NCI-H446 treated with DMSO at 0.1 percent for 48 hours (cell line): Measurements from ENCODE around the gene GALNT17.

ENCODE experiments used
- DNase-seq: peaks from one replicate; lab custom pipeline; 2025; lab: John Stamatoyannopoulos, UW

GALNT17 gene

DNA sequence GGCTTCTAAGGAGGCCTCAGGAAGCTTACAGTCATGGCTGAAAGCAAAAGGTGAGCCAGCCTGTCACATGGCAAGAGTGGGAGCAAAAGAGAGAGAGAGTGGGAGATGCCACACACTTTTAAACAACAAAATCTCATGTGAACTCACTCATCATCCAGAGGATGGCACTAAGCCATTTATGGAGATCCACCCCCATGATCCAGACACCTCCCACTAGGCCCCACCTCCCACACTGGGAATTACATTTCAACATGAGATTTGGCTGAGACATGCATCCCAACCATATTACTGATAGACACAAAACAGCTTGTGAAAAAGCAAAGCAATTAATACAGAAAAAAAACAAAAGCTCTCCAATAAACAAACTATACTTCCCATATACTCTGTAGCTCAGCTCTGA, 210.3 kb downstream of the GALNT17 start:
- DNase-seq = no peak

DNA sequence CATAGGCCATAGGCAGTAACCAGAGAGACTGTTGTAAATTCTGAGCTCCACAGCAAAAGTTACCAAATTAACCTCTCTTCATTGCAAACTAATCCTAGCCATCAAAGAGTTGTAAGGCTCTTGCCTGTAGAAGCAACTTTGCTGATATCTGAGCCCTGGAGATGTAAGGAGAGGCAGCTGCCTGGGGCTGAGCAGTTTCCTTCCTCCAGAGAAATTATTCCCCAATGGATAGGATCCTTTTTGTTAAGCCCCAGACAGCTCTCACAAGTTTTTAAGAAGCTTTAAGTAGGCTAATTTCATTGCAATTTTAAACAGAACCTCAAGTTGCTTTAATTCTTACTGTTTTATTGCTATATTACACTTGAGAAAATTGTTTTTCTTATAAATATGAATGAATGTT, 211.1 kb downstream of the GALNT17 start:
- no peak for DNase-seq

DNA sequence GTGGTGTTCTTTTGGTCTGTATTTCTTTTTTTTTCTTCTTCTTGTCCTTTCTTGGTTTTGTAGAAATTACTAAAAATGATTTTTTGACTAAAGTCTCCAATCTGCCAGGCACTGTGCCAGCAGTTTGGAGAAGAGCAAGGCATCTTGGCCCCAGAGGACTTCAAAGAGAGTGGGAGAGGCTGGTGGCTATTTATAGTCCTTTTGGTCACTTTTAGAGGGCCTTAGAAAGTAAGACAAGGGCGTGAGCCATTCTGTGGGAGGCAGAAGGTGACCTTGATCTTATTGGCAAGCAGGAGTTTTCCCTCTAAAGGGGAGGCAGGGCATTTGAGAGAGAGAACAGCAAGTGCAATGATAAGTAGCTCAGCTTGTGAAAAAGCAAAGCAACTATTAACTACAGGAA, 211.9 kb downstream of the GALNT17 start:
- no peak for DNase-seq

DNA sequence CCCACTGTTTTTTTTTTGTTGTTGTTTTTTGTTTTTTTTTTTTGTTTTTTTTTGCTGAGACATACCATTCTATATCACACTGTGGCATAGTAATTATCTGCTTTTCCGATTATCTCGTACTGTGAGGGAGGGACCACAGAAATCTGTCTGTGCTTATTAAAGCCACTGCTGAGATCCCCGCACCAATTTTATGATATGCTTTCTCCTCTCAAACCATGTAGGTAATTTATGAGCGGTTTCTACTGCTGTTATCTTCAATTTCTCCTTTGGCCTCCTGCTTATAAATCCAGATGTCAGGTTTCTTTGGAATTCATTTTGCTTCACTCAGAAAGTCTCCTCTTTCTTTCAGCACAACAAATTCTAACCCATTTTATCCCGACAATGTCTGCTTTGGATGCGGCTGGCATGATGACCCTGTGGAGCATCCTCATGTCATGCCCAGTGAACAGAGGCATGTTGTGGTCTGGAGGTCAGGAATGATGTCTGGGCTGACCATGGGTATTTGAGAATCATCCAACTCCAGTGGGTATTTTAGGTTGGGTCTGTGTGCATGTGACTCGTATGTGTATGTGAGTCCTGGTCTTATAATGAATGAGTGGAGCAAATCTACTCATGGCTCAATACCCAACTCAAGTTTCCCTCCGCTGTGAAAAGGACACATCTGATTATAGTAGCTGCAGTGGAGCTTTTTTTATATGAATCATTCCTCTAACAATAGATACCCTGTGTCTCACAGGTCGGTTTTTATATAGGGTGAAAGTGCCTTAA, 213.4 kb downstream of the GALNT17 start:
- no peak for DNase-seq

DNA sequence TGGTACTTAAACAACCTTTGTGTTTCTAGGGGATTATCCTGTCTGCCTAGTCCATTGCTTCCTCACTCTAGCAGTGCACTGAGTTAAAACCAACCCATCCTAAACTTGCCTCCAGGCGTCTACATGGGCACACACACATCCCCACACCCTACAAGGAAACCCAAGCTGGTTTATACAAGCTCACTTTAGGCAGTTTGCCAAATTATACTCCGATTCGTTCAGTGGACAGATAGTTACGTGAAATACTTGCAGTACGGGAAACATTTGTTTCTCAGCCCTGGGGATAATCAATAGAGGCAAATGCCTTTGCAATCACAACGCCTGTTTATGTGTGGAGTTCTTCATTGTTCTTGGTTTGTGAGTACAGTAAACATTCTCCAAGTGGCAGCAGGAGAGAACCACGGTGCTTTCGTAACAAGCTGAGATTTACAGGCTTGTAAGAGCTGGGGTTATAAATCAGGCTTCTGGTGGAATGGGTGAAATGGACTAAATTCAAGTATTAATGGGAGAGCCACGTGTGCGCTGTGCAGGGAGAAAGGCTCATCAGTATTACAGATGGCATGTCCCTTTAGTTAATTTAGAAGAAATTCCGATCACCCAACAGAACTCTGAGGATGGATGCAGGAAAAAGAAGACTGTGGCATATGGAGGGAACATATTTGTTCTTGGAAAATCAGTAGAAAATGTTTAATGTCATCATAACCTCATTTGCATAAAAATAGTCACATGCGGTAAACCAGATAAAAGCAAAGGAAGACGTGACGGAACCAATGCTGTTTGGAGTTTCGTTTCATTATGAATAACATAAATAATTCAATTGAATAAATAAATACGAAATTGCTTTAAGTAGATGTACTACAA, 217.1 kb downstream of the GALNT17 start:
- DNase-seq = no peak

DNA sequence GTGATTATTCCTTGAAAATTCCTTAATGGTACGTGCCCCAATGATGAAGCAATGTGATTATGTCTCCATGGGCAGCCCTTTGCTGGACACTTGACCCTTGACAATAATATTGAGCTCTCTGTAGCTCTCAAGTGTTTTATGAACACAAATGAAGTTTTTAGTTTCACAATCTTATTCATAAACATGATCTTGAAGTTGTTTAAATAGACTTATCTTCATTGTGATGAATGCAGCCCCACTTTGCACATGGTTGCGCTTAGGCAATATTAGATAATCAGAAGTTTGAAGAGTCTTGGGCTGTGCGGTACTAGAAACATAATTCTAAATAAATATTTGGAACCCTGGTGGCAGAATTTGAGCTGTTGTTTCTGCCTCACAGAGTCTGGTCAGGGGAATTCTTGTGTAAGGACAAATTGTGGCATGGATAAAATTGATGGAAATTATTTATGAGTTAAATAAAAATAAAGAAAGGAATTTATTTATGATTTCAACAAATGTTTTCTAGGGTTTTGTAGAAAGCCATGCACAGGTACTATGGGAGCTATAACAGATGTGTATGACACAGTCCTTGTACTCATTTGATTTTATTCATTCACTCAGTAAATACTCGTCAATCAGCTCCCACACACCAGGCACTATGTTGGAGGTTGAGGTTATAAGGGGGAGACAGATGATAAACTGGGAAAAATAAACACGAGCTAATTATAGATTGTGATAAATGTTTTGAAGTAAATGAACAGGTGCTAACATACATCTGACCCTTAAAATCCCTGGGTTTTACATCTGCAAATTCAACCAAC, 217.9 kb downstream of the GALNT17 start:
- DNase-seq = no peak

DNA sequence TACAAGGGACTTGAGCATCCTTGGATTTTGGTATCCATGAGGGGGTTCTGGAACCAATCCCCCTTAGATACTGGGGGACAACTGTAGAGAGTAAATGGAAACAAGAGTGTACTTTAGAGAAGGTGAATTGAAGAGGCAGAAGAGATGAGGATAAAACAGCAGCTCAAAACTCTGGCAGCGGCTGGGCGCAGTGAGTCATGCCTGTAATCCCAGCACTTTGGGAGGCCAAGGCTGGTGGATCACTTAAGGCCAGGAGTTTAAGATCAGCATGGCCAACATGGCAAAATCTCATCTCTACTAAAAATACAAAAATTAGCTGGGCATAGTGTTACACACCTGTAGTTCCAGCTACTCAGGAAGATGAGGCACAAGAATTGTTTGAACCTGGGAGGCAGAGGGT, 218.7 kb downstream of the GALNT17 start:
- DNase-seq = no peak

DNA sequence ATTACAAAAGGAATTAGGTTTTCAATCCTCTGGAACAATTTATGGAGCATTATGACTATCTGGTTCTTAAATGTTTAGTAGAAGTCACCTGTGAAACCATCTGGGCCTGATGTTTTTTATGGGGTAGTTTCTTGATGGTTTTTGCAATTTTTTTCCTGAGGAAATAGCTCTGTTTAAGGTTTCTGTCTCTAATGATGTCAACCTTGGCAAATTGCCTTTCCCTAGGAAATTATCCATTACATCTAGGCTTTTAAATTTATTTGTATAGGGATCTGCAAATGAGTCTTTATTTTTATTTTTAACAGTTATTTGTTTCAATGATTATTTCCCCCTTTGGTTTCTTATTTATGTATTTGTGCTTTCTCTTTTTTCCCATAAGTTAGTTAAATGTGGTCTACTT, 222.8 kb downstream of the GALNT17 start:
- no peak for DNase-seq

DNA sequence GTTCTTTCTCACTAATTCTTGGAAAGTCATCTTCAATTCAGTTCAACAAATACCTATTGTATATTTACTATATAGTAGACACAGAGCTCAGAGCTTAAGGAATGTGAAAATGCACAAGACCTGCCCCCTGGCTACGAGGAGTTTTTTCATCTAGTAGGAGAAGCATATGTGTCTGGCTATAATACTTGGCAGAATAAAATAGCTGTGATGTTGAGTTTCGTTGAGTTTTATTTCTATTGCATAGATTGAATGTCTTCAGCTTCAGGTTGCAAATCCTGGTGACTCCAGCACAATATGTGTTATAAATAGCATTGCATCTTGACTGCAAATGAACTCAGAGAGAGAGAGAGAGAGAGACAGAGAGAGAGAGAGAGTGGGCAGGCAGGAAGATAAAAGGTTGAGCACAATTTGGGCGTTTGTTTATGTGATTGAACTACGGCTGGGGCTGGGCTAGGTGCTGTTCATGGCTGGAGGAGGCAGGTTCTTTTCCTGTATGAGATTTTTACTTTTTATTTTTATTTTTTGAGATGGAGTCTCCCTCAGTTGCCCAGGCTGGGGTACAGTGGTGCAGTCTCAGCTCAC, 229.6 kb downstream of the GALNT17 start:
- no peak for DNase-seq

DNA sequence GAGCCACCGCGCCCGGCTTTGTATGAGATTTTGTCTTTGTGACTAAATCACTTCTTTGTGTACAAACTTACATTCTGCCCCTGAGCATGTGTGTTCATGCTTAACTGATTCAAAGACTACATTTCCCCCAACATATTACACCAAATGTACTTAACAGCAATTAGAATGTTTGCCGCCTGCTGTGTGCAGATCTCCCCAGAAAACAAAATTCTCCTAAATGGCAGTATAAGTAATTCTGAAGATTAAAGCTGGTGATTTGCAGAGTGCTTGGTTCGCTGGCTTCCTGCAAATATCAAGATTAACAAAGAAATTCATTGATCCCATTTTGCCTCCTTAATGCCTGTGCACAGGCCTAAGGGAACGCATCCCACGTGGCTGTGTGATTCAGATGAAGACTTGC, 230.3 kb downstream of the GALNT17 start:
- no peak for DNase-seq

DNA sequence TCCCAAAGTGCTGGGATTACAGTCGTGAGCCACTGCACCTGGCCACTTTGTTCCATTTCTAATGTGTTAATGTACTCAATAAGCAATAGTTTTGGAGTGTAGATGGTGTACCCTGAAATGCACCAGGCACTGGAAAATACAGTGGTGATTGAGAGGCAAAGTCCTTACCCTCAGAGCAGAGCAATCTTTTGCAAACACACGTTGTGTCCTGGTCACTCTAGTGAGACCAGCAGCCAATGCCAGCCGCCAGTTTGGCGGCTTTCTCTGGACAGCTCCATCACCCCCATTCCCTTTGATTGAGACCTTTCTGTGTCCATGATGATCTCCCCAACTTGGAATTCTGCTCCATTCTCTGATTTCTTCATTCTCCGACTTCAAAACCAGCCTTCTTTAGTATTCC, 231.3 kb downstream of the GALNT17 start:
- no peak for DNase-seq

DNA sequence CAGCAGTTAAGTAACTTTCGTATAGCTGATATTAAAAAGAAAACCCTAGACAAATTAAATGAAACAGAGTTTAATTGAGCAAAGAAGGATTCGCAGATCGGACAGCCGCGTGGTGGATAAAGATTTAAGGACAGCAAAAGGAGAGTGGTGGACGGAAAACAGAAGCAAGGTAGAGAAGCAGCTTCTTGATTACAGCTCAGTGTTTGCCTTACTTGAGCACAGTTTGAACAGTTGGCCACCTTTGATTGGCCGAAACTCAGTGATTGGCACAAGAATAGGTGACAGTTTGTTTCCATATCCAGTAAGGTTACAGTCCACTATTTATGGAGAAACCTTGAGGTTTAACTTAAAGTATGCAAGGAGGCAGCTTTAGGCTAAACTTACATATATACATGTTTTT, 231.7 kb downstream of the GALNT17 start:
- DNase-seq = no peak

DNA sequence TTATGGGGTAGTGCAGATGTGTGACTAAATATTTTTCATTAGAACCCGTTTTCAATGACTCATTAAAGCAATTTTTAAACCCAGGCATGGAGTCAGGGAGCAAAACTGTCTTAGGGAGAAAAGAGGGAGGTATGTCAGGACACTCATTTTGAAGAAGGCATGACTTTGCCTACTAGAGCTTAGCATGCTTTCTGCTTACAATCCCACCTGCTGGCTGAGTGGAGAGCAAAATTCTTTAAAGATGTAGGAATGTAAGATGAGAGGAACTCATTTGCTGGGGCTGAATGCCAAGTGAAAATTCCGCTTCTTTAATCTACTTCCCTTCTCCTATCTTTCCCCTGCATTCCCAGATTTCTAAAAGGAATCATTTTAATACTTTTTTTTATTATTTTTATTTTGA, 232.6 kb downstream of the GALNT17 start:
- no peak for DNase-seq

DNA sequence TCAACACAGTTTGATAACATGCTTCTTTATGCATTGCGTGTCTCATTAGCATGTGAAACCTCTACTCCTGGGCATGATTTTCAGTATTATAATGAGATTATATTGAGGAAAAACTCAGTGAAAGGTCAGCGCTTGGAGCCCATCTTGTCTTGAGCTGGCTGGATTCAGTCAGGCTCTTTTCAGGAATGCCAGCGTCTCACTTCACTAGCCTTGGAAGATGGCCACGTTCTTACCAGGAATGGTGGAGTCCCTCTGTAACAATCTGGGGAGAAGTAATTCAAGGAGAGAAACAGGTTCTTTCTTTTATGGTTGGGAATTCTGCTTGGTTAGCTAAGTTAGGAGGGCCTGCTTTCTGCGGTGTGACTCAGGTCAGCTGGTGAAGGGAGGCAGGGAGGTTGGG, 241.0 kb downstream of the GALNT17 start:
- DNase-seq = no peak

DNA sequence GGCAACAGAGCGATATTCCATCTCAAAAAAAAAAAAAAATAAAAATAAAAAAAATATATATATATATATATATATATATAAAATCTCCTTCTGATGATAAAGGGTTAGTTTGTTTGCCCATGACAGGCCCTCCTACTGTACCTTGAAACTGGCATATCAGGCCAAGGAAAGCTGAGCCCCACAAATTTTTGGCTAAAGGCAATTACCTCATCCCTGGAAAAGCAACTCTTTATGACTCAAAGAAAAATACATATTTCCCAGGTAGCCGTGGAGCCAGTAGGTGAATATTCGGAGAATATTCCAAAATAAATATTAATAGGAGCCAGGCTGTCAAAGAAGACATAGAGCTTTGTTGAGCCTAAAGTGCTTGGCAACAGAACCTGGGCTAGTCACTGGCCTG, 245.1 kb downstream of the GALNT17 start:
- DNase-seq = no peak

DNA sequence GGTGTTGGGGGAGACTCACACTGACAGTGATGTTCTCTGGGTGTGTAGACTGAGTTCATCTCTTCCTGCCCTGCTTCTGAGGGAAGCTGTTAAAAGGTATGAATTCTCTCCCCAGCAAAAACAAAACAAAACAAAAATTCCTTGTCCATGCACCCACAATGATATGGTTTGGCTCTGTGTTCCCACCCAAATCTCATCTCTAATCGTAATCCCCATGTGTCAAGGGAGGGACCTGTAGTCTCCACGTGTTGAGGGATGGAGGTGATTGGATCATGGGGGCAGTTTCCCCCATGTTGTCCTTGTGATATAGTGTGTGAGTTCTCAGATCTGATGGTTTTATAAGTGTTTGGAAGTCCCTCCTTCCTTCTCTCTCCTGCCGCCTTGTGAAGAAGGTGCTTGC, 245.5 kb downstream of the GALNT17 start:
- no peak for DNase-seq

DNA sequence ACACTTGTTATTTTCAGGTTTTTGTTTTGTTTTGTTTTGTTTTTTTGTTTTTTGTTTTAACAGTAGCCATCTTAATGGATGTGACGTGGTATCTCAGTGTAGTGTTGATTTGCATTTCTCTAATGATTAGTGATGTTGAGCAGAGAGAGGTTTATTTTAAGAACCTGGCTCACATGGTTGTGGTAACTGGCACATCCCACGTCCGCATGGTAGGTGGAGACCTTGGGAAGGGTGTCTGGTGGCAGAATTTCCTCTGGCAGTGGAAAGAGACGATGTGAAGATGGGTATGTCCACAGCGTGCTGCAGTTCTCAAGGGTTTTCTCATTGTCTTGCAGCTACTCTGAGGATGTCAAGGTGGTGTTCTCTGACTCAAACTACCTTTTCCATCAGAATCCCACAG, 252.2 kb downstream of the GALNT17 start:
- DNase-seq = no peak

DNA sequence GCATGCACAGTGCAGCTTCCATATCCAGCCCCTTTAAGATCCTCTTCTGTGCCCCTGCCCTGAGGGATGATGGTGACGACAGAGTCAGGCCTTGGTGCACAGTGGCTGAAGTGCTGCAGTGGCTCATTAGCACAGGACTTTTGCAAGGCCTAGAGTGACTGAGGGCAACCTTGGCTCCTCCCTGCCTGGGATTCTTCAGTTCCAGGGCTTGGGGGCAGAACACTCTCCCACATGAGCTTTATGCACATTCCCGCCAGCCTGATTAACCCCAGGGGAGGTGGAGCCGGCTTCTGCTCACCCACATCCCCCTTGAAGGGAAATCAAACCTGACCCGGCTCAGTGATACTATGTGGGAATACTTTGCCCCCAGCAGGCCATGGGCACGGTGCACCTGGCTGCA, 253.4 kb downstream of the GALNT17 start:
- no peak for DNase-seq

DNA sequence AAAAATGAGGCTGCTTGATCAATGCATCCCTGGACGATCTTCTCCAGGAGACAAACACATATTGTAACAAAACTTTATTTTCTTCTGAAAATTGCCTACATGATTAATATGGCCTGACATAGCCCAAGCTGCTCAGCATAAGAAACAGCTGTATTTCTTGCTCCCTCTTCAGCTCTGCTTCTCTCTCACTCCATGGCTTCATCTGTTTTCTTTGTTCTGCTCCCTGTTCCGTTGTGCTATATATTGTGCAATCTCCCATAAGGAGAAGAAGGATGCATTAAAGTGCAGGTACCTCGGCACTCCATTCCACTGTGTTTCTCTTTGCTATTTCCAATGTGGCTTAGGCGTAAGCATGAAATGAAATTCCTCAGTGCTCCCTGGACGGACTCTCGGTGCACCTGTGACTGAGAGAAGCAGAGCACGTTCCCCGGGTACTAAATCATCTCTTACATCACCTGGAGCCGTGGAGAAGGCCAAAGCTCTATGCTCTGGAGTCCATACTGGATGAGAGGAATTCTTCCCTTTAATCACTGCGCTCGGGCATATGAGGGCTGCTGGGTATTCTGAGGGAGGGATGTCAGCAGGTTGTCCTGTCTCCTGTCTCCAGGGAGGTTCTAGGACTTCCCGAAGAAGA, 254.3 kb downstream of the GALNT17 start:
- no peak for DNase-seq

DNA sequence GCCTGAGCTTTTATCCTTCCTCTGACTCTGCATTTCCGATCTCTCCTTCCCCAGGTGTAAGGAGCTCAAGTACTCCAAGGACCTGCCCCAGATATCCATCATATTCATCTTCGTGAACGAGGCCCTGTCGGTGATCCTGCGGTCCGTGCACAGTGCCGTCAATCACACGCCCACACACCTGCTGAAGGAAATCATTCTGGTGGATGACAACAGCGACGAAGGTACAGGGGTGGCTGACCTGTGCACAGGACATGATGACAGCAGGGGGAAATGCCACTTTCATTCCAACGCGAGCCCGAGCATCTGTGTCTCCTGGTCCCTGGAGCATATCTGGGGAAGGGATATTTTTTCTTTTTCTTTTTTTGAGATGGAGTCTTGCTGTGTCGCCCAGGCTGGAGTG, 256.2 kb downstream of the GALNT17 start:
- DNase-seq = no peak

DNA sequence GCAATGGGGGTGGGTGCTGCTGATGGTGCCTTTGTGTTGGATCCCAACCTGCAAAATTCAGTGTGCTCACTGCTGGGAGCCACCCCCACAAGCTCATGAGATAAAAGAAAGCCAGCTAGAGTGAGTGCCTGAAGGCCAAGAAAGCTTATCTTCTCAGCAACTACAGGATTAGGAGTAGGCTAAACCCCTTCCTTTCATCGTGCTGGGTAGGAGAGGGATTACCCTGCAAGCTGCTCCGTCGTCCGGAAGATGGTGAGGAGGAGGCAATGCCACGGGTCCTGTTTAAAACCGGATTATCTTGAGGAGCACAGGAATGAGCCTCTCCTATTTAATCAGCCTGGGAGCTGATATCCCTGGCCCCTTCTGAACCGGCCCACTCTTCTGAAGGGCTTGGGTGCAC, 258.0 kb downstream of the GALNT17 start:
- no peak for DNase-seq

DNA sequence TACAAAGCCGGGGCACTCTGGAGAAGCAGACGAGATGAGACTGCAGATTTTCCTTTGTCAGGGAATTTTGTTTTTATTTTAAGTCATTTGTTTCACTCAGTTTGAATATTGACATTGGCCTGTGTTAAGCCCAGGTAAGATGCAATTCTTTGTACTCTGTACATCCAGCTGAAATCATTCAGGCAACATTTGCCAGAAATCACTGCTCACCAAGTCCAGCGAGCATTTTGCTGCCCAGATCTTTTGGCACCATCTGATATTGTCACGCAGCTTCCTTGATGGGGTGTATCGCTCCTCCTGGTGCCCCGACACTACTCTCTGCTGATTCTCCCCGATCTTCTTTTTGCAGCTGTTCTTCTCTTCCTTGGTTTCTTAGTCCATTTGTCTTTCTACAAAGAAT, 261.7 kb downstream of the GALNT17 start:
- DNase-seq = no peak
